ENCODE data around the gene CDC6.

- TF ChIP-seq SUZ12 (IDR thresholded peaks at IDR 0.05) (no peak), NFRKB (IDR thresholded peaks at IDR 0.05) (no peak), CTBP1 (IDR thresholded peaks at IDR 0.05; ENCODE audit: borderline replicate concordance) (no peak), ELF4 (IDR thresholded peaks at IDR 0.05) (no peak), FOXM1 (IDR thresholded peaks at IDR 0.05; ENCODE audit: borderline replicate concordance) (no peak), ARNT (IDR thresholded peaks at IDR 0.05) (no peak), SP1 (IDR thresholded peaks at IDR 0.05) (no peak), TARDBP (IDR thresholded peaks at IDR 0.05) (no peak), LEF1 (IDR thresholded peaks at IDR 0.05; ENCODE audit: borderline replicate concordance) (no peak), ZNF384 (IDR thresholded peaks at IDR 0.05) (no peak), BHLHE40 (IDR thresholded peaks at IDR 0.05; ENCODE audit: borderline replicate concordance) (no peak)
Measured at GRCh38 chr17:40265337-40265736, 22.3 kb upstream of the CDC6 start.
